GM23248 (cell line): ENCODE results near the gene THSD7A. TPM values are rescaled to one million over a fixed set of nuclear protein-coding genes. Genes with fewer than 3 reads are reported as not detected.

ENCODE experiments used
- DNase-seq: peaks from one replicate; pipeline ENCODE4 v3.0.0-alpha.2; 2015
- H2AFZ ChIP-seq: fragments of 200-600 bp; sonication (generic); 2 replicates; pipeline ENCODE4 v1.6.1; 2016; ENCODE audit warnings: antibody characterized with exemption
- H3F3A ChIP-seq: fragments of 200-600 bp; sonication (generic); 2 replicates; pipeline ENCODE4 v1.6.1; 2016; ENCODE audit warnings: mild to moderate bottlenecking, antibody characterized with exemption, mixed run types; ENCODE audit not compliant: insufficient read depth
- H3K27ac ChIP-seq: fragments of 200-600 bp; sonication (generic); 2 replicates; pipeline ENCODE4 v1.5.1; 2016; ENCODE audit warnings: mild to moderate bottlenecking
- H3K27me3 ChIP-seq: fragments of 200-600 bp; sonication (generic); replicated peaks from 2 replicates; pipeline ENCODE4 v1.6.1; 2016; ENCODE audit warnings: mild to moderate bottlenecking; ENCODE audit not compliant: insufficient read depth
- H3K36me3 ChIP-seq: fragments of 200-600 bp; sonication (generic); 2 replicates; pipeline ENCODE4 v1.6.1; 2016; ENCODE audit warnings: low read depth, mild to moderate bottlenecking
- H3K4me1 ChIP-seq: fragments of 200-600 bp; sonication (generic); 2 replicates; pipeline ENCODE4 v1.6.1; 2016; ENCODE audit warnings: mild to moderate bottlenecking; ENCODE audit not compliant: insufficient read depth
- H3K4me2 ChIP-seq: fragments of 200-600 bp; sonication (generic); one replicate; pipeline ENCODE4 v1.6.1; 2016; ENCODE audit warnings: mild to moderate bottlenecking; ENCODE audit not compliant: unreplicated experiment
- H3K4me3 ChIP-seq: fragments of 200-600 bp; sonication (generic); 2 replicates; pipeline ENCODE4 v1.5.1; 2016; ENCODE audit warnings: mild to moderate bottlenecking
- H3K79me2 ChIP-seq: fragments of 200-600 bp; sonication (generic); 2 replicates; pipeline ENCODE4 v1.6.1; 2016; ENCODE audit warnings: mild to moderate bottlenecking; ENCODE audit not compliant: insufficient read depth
- H3K9ac ChIP-seq: fragments of 200-600 bp; sonication (generic); 2 replicates; pipeline ENCODE4 v1.6.1; 2016; ENCODE audit warnings: mild to moderate bottlenecking
- H3K9me2 ChIP-seq: fragments of 200-600 bp; sonication (generic); 2 replicates; pipeline ENCODE4 v1.6.1; 2016; ENCODE audit warnings: mixed run types, mild to moderate bottlenecking, moderate library complexity; ENCODE audit not compliant: insufficient read depth
- H3K9me3 ChIP-seq: fragments of 200-600 bp; sonication (generic); one replicate; pipeline ENCODE4 v1.6.1; 2017; ENCODE audit warnings: low read depth
- H4K20me1 ChIP-seq: fragments of 200-600 bp; sonication (generic); 2 replicates; pipeline ENCODE4 v1.6.0; 2016; ENCODE audit not compliant: insufficient read depth
- EZH2 ChIP-seq: fragments of 200-600 bp; sonication (generic); IDR thresholded peaks from 2 replicates; pipeline ENCODE4 v1.6.1; 2018; ENCODE audit warnings: antibody characterized with exemption, mild to moderate bottlenecking; ENCODE audit not compliant: insufficient read depth, poor library complexity, severe bottlenecking
- EZH2phosphoT487 ChIP-seq: fragments of 200-600 bp; sonication (generic); IDR thresholded peaks from 2 replicates; pipeline ENCODE4 v1.6.1; 2018; ENCODE audit warnings: antibody characterized with exemption, moderate library complexity, mild to moderate bottlenecking, low read depth; ENCODE audit not compliant: insufficient read depth
- WGBS, 2 experiments: methylation state at CpG; one replicate each; pipeline ENCODE4 v1.1.6; 2015 to 2017; ENCODE audit warnings: low lambda C conversion rate in 2 of 2, low coverage in 1 of 2; ENCODE audit errors: missing lambda C conversion rate in 2 of 2; 5-methylcytosine and 5-hydroxymethylcytosine counted together
- in situ Hi-C: fragments of 300-500 bp; cut with MboI; formaldehyde crosslinking; loops from 2 replicates; pipeline ENCODE4 v1.15.0; 2020
- polyA plus RNA-seq: library from polyadenylated mRNA; unstranded; fragments of >200 nt; fragmentation: Nextera tagmentation; extraction: Ambion mirVana; gene quantifications from 2 replicates; pipeline ENCODE4 v1.2.1, GENCODE V29; 2016
- total RNA-seq: library from RNA; depleted of rRNA; stranded (reverse); fragments of >200 nt; shearing (Covaris generic); gene quantifications from 2 replicates; pipeline ENCODE4 v1.2.3, GENCODE V29; 2014

THSD7A gene
- total and polyA plus RNA-seq, 2 experiments from 2014 or later: not detected

GRCh38 chr7:11865671-11866070, 33.7 kb upstream of the THSD7A start:
- TF ChIP-seq EZH2phosphoT487: no peak
- H3K4me3 ChIP-seq: no peak overlapping the region
- no peaks in the 10 kb centered on the region for H3K4me1 ChIP-seq
- no peaks in the 10 kb centered on the region for H4K20me1 ChIP-seq
- no peak overlapping the region for H3K27ac ChIP-seq
- WGBS, 2 experiments: 0% methylated on average over 2 of the region's 2 CpGs
- H3K9me3 ChIP-seq: no peaks in the 10 kb centered on the region
- H3K79me2 ChIP-seq: no peaks in the 10 kb centered on the region
- H3K4me2 ChIP-seq: no peak overlapping the region
- in situ Hi-C loops: no loop called here
- H3K36me3 ChIP-seq: no peaks in the 10 kb centered on the region
- no peak overlapping the region for H2AFZ ChIP-seq
- H3K27me3 ChIP-seq: no peaks in the 10 kb centered on the region
- no peaks in the 10 kb centered on the region for H3F3A ChIP-seq
- no peak overlapping the region for H3K9ac ChIP-seq
- no peak for DNase-seq
- H3K9me2 ChIP-seq: no peaks in the 10 kb centered on the region

GRCh38 chr7:11858622-11859302, 26.8 kb upstream of the THSD7A start:
- no peaks in the 10 kb centered on the region for H3K9me2 ChIP-seq
- H4K20me1 ChIP-seq: no peaks in the 10 kb centered on the region
- H3K27me3 ChIP-seq: no peaks in the 10 kb centered on the region
- H3K4me2 ChIP-seq: no peak overlapping the region
- H3K36me3 ChIP-seq: no peaks in the 10 kb centered on the region
- H3K79me2 ChIP-seq: no peaks in the 10 kb centered on the region
- TF ChIP-seq EZH2phosphoT487: no peak
- TF ChIP-seq EZH2: no peak
- 28 to 34% methylated on average over 6 of the region's 6 CpGs for WGBS, 2 experiments
- no peaks in the 10 kb centered on the region for H3K9me3 ChIP-seq
- no peak overlapping the region for H3K4me3 ChIP-seq
- in situ Hi-C loops: no loop called here
- no peak overlapping the region for H2AFZ ChIP-seq
- no peaks in the 10 kb centered on the region for H3F3A ChIP-seq
- no peak overlapping the region for H3K9ac ChIP-seq
- H3K27ac ChIP-seq: no peak overlapping the region
- H3K4me1 ChIP-seq: no peaks in the 10 kb centered on the region
- DNase-seq: no peak

DNA sequence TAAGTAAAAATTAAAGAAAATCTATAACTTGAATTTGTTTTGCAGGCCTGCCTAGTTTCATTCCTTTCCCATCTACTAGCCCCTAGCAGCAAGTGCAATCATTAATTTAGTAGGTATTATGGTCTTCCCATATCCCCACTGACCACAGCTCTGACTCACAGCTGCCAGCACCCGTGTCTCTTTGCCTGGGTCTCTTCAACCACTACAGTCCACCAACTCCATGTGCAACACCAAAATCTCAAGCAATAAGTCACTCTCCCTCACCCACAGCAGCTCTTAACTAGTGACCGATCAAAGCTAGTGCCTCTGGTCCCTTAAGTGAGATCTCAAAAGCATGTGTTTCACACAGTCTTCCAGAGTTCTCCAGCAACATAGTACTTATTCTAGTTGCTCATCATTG, 26.0 kb upstream of the THSD7A start:
- no peaks in the 10 kb centered on the region for H3K27me3 ChIP-seq
- no peaks in the 10 kb centered on the region for H4K20me1 ChIP-seq
- H3K79me2 ChIP-seq: no peaks in the 10 kb centered on the region
- H3K36me3 ChIP-seq: no peaks in the 10 kb centered on the region
- in situ Hi-C loops: no loop called here
- H3K9me2 ChIP-seq: no peaks in the 10 kb centered on the region
- H2AFZ ChIP-seq: no peak overlapping the region
- H3K9ac ChIP-seq: no peak overlapping the region
- DNase-seq: no peak
- WGBS, 2 experiments: 63 to 67% methylated on average over 2 of the region's 2 CpGs
- H3K4me1 ChIP-seq: no peaks in the 10 kb centered on the region
- H3K27ac ChIP-seq: no peak overlapping the region
- no peaks in the 10 kb centered on the region for H3F3A ChIP-seq
- H3K9me3 ChIP-seq: no peaks in the 10 kb centered on the region
- H3K4me2 ChIP-seq: no peak overlapping the region
- TF ChIP-seq EZH2phosphoT487 (no peak), EZH2 (no peak)
- no peak overlapping the region for H3K4me3 ChIP-seq

DNA sequence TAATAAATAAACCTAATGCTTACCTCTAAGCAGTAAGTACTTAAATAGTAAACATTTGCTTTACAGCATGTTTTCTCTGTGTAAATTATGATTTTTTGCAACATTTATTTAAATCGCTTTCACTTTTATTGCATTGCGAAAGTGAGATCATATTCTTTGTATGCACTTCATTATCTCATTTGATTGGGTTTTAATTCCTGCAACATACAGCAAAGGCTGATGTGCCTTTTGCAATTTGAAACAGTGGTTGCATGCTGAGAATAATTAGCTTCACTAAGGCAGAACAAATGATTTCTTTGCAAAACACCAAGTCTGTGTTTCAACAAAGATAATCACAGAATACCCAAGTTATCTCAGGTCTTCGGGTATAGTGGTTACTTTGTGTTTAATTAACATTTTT, 16.3 kb upstream of the THSD7A start:
- Histone ChIP-seq H3K9ac (no peak overlapping the region), H3K4me1 (no peaks in the 10 kb centered on the region), H3K27ac (no peak overlapping the region), H3K36me3 (no peaks in the 10 kb centered on the region), H3F3A (no peaks in the 10 kb centered on the region), H3K4me3 (no peak overlapping the region), H4K20me1 (no peaks in the 10 kb centered on the region), H3K9me3 (no peaks in the 10 kb centered on the region), H3K4me2 (no peak overlapping the region), H3K27me3 (no peaks in the 10 kb centered on the region), H3K9me2 (no peaks in the 10 kb centered on the region), H2AFZ (no peak overlapping the region), H3K79me2 (no peaks in the 10 kb centered on the region)
- WGBS, 2 experiments: 79 to 82% methylated on average over 3 of the region's 3 CpGs
- TF ChIP-seq EZH2 (no peak), EZH2phosphoT487 (no peak)
- no peak for DNase-seq
- in situ Hi-C loops: loop anchor here (25.0 kb wide), 1 partner anchor 639 kb away; no protein-coding TSS in a partner anchor
